Neural crest cell (in vitro differentiated cells): ENCODE measurements around the gene TTF1. TPM values are rescaled to one million over a fixed set of nuclear protein-coding genes. Genes with fewer than 3 reads are reported as not detected.

ENCODE experiments used
- DNase-seq: peaks from one replicate; pipeline ENCODE4 v3.0.0; 2021; ENCODE audit warnings: low read depth, mixed read lengths, low spot score
- H3K27ac Mint-ChIP-seq: one replicate; pipeline ENCODE4 v1.8.0; 2021; ENCODE audit warnings: mild to moderate bottlenecking, mixed read lengths; ENCODE audit not compliant: unreplicated experiment
- H3K27me3 Mint-ChIP-seq: 2 replicates; pipeline ENCODE4 v1.8.0; 2021; ENCODE audit warnings: low read depth, mild to moderate bottlenecking, mixed read lengths
- H3K36me3 Mint-ChIP-seq: 2 replicates; pipeline ENCODE4 v1.8.0; 2021; ENCODE audit warnings: low read depth, mild to moderate bottlenecking, mixed read lengths
- H3K4me1 Mint-ChIP-seq: 2 replicates; pipeline ENCODE4 v1.8.0; 2021; ENCODE audit warnings: mixed read lengths
- H3K4me3 Mint-ChIP-seq: one replicate; pipeline ENCODE4 v1.8.0; 2021; ENCODE audit warnings: mild to moderate bottlenecking, mixed read lengths
- H3K9me3 Mint-ChIP-seq: 2 replicates; pipeline ENCODE4 v1.8.0; 2021; ENCODE audit warnings: mixed read lengths
- total RNA-seq: library from RNA; stranded (reverse); gene quantifications from 2 replicates; pipeline ENCODE4 v1.2.1, GENCODE V29; 2021
- TF ChIP-seq, protein P1 (sequence below): fragments of 200-600 bp; sonication (generic); conservative IDR thresholded peaks from 2 replicates; pipeline ENCODE4 v1.5.0; 2021; ENCODE audit warnings: antibody characterized with exemption, mild to moderate bottlenecking

TTF1 gene
- total RNA-seq, 1 donor from 2014 or later, result 21.9 TPM

DNA sequence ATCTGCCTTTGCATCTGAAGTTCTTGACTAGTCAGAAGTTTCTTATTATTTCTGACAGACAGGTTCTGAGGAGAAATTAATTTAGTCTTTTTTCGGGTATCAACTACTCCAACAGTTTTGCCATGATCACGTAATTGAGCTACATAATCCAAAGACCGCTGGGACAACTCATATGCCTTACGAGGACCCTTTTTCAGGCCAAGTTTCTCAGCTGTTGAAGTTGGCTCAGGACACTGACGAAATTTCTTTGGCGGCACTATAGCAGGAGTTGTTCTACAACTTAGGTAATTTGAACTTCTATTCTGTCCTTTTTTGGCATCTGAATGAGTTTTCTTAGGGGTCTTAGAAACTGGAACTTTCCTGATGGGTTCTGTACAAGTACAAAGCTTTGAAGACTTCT is 79.1 kb downstream of the TTF1 start:
- no peak overlapping the region for H3K27ac Mint-ChIP-seq
- no peaks in the 10 kb centered on the region for H3K9me3 Mint-ChIP-seq
- H3K27me3 Mint-ChIP-seq, result no peaks in the 10 kb centered on the region
- H3K4me1 Mint-ChIP-seq, result no peaks in the 10 kb centered on the region
- peaks cover 62% of the 10 kb centered on the region for H3K36me3 Mint-ChIP-seq
- TF ChIP-seq, protein P1, sequence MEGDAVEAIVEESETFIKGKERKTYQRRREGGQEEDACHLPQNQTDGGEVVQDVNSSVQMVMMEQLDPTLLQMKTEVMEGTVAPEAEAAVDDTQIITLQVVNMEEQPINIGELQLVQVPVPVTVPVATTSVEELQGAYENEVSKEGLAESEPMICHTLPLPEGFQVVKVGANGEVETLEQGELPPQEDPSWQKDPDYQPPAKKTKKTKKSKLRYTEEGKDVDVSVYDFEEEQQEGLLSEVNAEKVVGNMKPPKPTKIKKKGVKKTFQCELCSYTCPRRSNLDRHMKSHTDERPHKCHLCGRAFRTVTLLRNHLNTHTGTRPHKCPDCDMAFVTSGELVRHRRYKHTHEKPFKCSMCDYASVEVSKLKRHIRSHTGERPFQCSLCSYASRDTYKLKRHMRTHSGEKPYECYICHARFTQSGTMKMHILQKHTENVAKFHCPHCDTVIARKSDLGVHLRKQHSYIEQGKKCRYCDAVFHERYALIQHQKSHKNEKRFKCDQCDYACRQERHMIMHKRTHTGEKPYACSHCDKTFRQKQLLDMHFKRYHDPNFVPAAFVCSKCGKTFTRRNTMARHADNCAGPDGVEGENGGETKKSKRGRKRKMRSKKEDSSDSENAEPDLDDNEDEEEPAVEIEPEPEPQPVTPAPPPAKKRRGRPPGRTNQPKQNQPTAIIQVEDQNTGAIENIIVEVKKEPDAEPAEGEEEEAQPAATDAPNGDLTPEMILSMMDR, result no peak
- DNase-seq, result no peak
- no peak overlapping the region for H3K4me3 Mint-ChIP-seq

Other genes with a start within 250 kb of the TTF1 start
- 2.4 and 3.6 TPM in 2 replicates for gene NTNG2, start 244.8 kb downstream of the TTF1 start, total RNA-seq
- 43.0 and 43.8 TPM in 2 replicates for gene SETX, start 51.9 kb downstream of the TTF1 start, total RNA-seq
- 0.23 and 0.27 TPM in 2 replicates for gene CFAP77, start 3.4 kb upstream of the TTF1 start, total RNA-seq
- not detected in 2 replicates for gene BARHL1, start 175.8 kb upstream of the TTF1 start, total RNA-seq